NB4 (cell line): ENCODE data around the gene MYO9B.

ENCODE experiments used
- POLR2A ChIP-seq: IDR thresholded peaks from 2 replicates; pipeline ENCODE4 v1.6.1; 2011; ENCODE audit warnings: mild to moderate bottlenecking; ENCODE audit not compliant: insufficient read length; ENCODE audit errors: extremely low read depth
- TF ChIP-seq, protein P1 (sequence below): IDR thresholded peaks from one replicate; pipeline ENCODE4 v1.5.1; 2012; ENCODE audit warnings: low read depth, low read length

GRCh38 chr19:17196610-17197009, 121.0 kb downstream of the MYO9B start:
- TF ChIP-seq POLR2A, result no peak
- TF ChIP-seq, protein P1, sequence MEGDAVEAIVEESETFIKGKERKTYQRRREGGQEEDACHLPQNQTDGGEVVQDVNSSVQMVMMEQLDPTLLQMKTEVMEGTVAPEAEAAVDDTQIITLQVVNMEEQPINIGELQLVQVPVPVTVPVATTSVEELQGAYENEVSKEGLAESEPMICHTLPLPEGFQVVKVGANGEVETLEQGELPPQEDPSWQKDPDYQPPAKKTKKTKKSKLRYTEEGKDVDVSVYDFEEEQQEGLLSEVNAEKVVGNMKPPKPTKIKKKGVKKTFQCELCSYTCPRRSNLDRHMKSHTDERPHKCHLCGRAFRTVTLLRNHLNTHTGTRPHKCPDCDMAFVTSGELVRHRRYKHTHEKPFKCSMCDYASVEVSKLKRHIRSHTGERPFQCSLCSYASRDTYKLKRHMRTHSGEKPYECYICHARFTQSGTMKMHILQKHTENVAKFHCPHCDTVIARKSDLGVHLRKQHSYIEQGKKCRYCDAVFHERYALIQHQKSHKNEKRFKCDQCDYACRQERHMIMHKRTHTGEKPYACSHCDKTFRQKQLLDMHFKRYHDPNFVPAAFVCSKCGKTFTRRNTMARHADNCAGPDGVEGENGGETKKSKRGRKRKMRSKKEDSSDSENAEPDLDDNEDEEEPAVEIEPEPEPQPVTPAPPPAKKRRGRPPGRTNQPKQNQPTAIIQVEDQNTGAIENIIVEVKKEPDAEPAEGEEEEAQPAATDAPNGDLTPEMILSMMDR, result no peak
